A549 (cell line): ENCODE measurements around the gene ANO10. TPM values are rescaled to one million over a fixed set of nuclear protein-coding genes. Genes with fewer than 3 reads are reported as not detected.
"Not testable (repeated sequence)": the region's sequence is repeated elsewhere in the genome, so short reads cannot be mapped to it uniquely, and the experiment has no call there.

Source experiments
- ATAC-seq, 2 experiments: fragments of 200-7000 bp in 1 of 2; fragments of >200 bp in 1 of 2; cut with Nextera tagmentation in 1 of 2; cut with Tn5 transposase in 1 of 2; 3 replicates each; pipeline versions ENCODE4 v1.8.0 to v1.9.1; 2018 to 2020; ENCODE audit warnings: mild to moderate bottlenecking in 1 of 2, moderate library complexity in 1 of 2
- CTCF ChIA-PET: fragments of 300-600 bp; sonication (Branson Sonifier 250); formaldehyde crosslinking; extraction: SDS; loops from one replicate; lab custom pipeline; 2021; ENCODE audit warnings: antibody characterized with exemption, inconsistent platforms; lab: Yijun Ruan, JAX
- POLR2A ChIA-PET: fragments of 350-600 bp; formaldehyde crosslinking; extraction: SDS; loops from one replicate; lab custom pipeline; 2021; ENCODE audit warnings: antibody characterized with exemption, inconsistent platforms; lab: Yijun Ruan, JAX
- DNase-seq, 2 experiments: peaks; one replicate each; pipeline versions ENCODE4 v3.0.0 to v3.0.0-alpha.2; 2011 to 2016; ENCODE audit warnings: low read depth in 1 of 2, low spot score in 1 of 2
- FAIRE-seq: peaks from 2 replicates; lab custom pipeline; 2011; peaks lifted over from hg19 to GRCh38; lab: Jason Lieb, UNC
- H3K27ac ChIP-seq, 2 experiments: fragments of >200 bp; sonication (Bioruptor Twin); formaldehyde crosslinking; 3 replicates each; pipeline ENCODE4 v1.5.1; 2016 to 2017
- H3K4me1 ChIP-seq: fragments of >200 bp; sonication (Bioruptor Twin); formaldehyde crosslinking; 3 replicates; pipeline ENCODE4 v1.6.1; 2016
- H3K4me2 ChIP-seq: fragments of >200 bp; sonication (Bioruptor Twin); formaldehyde crosslinking; 3 replicates; pipeline ENCODE4 v1.6.1; 2016
- H3K4me3 ChIP-seq: fragments of >200 bp; sonication (Bioruptor Twin); formaldehyde crosslinking; 3 replicates; pipeline ENCODE4 v1.5.1; 2016
- H3K9me3 ChIP-seq: fragments of >200 bp; sonication (Bioruptor Twin); formaldehyde crosslinking; 3 replicates; pipeline ENCODE4 v1.6.1; 2016
- BHLHE40 ChIP-seq: IDR thresholded peaks from 2 replicates; pipeline ENCODE4 v1.6.1; 2012; ENCODE audit warnings: low read depth, low read length, inconsistent platforms
- CBX2 ChIP-seq: fragments of 200-600 bp; sonication (generic); IDR thresholded peaks from 2 replicates; pipeline ENCODE4 v1.6.1; 2016; ENCODE audit warnings: low read depth, mild to moderate bottlenecking, borderline replicate concordance
- CEBPB ChIP-seq, 2 experiments: fragments of >200 bp in 1 of 2; sonication (Bioruptor Twin) in 1 of 2; formaldehyde crosslinking in 1 of 2; IDR thresholded peaks; 2 replicates each; pipeline ENCODE4 v1.6.1; 2012 to 2016
- FOSB ChIP-seq: fragments of 250-450 bp; sonication (Bioruptor Pico); IDR thresholded peaks from 2 replicates; pipeline ENCODE4 v1.5.0; 2020; ENCODE audit warnings: mild to moderate bottlenecking, moderate library complexity
- FOSL2 ChIP-seq, 2 experiments: fragments of 450-650 bp in 1 of 2; fragments of >200 bp in 1 of 2; sonication (Bioruptor Twin) in 1 of 2; formaldehyde crosslinking; IDR thresholded peaks; 2 replicates each; pipeline versions ENCODE4 v1.5.0 to v1.6.1; 2016 to 2020; ENCODE audit warnings: mild to moderate bottlenecking in 1 of 2, moderate library complexity in 1 of 2
- GATA3 ChIP-seq: IDR thresholded peaks from 2 replicates; pipeline ENCODE4 v1.6.1; 2012; ENCODE audit warnings: borderline replicate concordance
- HDAC2 ChIP-seq: fragments of 200-600 bp; sonication (generic); IDR thresholded peaks from 2 replicates; pipeline ENCODE4 v1.6.1; 2016
- HOXB5 ChIP-seq: fragments of 250-450 bp; sonication (Bioruptor Pico); IDR thresholded peaks from 2 replicates; pipeline ENCODE4 v1.5.0; 2020; ENCODE audit warnings: mild to moderate bottlenecking, moderate library complexity
- MAX ChIP-seq: IDR thresholded peaks from 2 replicates; pipeline ENCODE4 v1.6.1; 2012
- MAZ ChIP-seq: fragments of 150-350 bp; IDR thresholded peaks from 2 replicates; pipeline ENCODE4 v1.6.1; 2014; ENCODE audit warnings: antibody characterized with exemption, low read depth, low read length, borderline replicate concordance
- RNF2 ChIP-seq: fragments of 200-600 bp; sonication (generic); IDR thresholded peaks from 2 replicates; pipeline ENCODE4 v1.6.1; 2016; ENCODE audit warnings: low read depth, mild to moderate bottlenecking, antibody characterized with exemption, moderate library complexity, borderline replicate concordance
- SMC3 ChIP-seq: fragments of >200 bp; sonication (Bioruptor Twin); formaldehyde crosslinking; IDR thresholded peaks from 3 replicates; pipeline ENCODE4 v1.6.1; 2018; ENCODE audit warnings: inconsistent platforms
- ZC3H11A ChIP-seq: fragments of 450-650 bp; IDR thresholded peaks from 2 replicates; pipeline ENCODE4 v1.6.1; 2014; ENCODE audit warnings: antibody characterized with exemption, mild to moderate bottlenecking
- WGBS: methylation state at CpG from one replicate; pipeline ENCODE4 v1.1.6; 2017; ENCODE audit errors: missing lambda C conversion rate; 5-methylcytosine and 5-hydroxymethylcytosine counted together
- polyA plus RNA-seq, 4 experiments: library from polyadenylated mRNA; depleted of rRNA in 3 of 4; stranded (reverse); fragments of >200 nt; fragmentation: RNase III in 1 of 4; extraction: RNeasy Plus Mini Kit Qiagen cat#74134 plus additional on column Dnase treatment in 1 of 4; gene quantifications; 2 replicates in 3 of 4; 3 replicates in 1 of 4; pipeline ENCODE4 v1.2.3, GENCODE V29; 2011 to 2017
- TF ChIP-seq, protein P1 (sequence below): fragments of 250-450 bp; sonication (Bioruptor Pico); IDR thresholded peaks from 2 replicates; pipeline ENCODE4 v1.5.0; 2021; ENCODE audit warnings: mild to moderate bottlenecking, moderate library complexity, borderline replicate concordance

The ANO10 gene
- polyA plus RNA-seq, 2 of the 4 experiments (the other 2 are of a cell fraction): 20.0 to 22.8 TPM

DNA sequence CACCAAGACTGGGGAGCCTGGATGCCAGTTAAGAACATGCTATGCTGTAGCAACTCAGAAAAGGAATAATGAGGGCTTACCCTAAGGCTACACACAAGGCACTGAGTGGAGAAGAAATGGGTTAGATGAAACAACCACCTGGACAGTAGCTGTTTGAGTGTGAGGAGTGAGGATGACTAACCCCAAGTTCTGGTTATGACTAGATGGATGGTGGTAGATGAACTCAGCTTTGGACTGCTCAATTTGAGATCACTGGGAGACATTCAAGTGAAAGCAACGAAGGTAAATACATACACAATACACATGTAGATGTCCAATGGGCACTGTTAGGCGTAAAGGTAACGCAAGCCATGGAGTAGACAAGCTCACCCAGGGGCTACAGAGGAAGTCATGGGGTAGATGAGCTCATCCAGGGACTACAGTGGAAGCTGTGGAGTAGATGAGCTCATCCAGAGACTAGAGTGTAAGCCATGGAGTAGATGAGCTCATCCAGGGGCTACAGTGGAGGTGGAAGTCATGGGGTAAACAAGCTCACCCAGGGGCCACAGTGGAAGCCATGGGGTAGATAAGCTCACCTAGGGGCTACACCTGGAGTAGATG, 98.3 kb downstream of the ANO10 start (continued):
- no peak for TF ChIP-seq CEBPB (IDR thresholded peaks at IDR 0.05)
- no peak for TF ChIP-seq SMC3
- no peak for TF ChIP-seq HDAC2
- TF ChIP-seq RNF2: no peak
- TF ChIP-seq FOSB (CRISPR knock-in tag): no peak

- TF ChIP-seq MAZ (no peak), FOSL2 (IDR thresholded peaks at IDR 0.05) (no peak), FOSL2 (CRISPR knock-in tag; IDR thresholded peaks at IDR 0.05) (0 out of 2 replicates have a peak, but pooled peaks have one; percentile 18)
- H3K4me1 ChIP-seq: peaks cover 8% of the 10 kb centered on the region; the same call in 1 of the 3 replicates
- ATAC-seq (no peak), FAIRE-seq (no peak), DNase-seq (peak in 1 of 2 experiments; percentile 1)
- H3K4me3 ChIP-seq: no peak overlapping the region
- no peak overlapping the region for H3K27ac ChIP-seq
- H3K9me3 ChIP-seq: no peaks in the 10 kb centered on the region
- no peak overlapping the region; the same call in 2 of the 3 replicates for H3K4me2 ChIP-seq
- ChIA-PET POLR2A (no interaction called here), CTCF (interaction anchor here (0.6 kb wide), 1 partner anchor 97 kb away, joined by 3 read pairs; no protein-coding TSS in a partner anchor)
- 81% methylated on average over 3 of the region's 3 CpGs for WGBS
Measured at GRCh38 chr3:43522727-43523362, 99.0 kb downstream of the ANO10 start.

DNA sequence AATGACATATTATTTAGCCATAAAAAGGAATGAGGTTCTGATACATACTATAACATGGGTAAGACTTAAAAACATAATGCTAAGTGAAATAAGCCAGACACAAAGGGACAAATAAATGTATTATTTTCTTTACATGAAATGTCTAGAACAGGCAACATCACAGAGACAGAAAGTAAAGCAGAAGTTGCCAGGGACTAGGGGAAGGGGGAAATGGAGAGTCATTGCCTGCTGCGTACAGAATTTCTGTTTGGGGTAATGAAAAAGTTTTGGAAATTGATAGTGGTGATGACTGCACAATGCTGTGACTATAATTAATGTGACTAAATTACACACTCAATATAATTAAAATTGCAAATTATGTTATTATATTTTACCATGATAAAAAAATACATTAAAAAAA, 99.9 kb downstream of the ANO10 start:
- H3K27ac ChIP-seq: no peak overlapping the region
- DNase-seq (no peak), FAIRE-seq (no peak), ATAC-seq (no peak)
- H3K4me1 ChIP-seq: peaks cover 8% of the 10 kb centered on the region; the same call in 1 of the 3 replicates
- no peak overlapping the region for H3K4me3 ChIP-seq
- ChIA-PET CTCF (no interaction called here), POLR2A (no interaction called here)
- TF ChIP-seq ZC3H11A: no peak
- no peak for TF ChIP-seq MAX
- no peak for TF ChIP-seq HOXB5
- TF ChIP-seq CBX2: no peak
- TF ChIP-seq GATA3: no peak
- TF ChIP-seq, protein P1, sequence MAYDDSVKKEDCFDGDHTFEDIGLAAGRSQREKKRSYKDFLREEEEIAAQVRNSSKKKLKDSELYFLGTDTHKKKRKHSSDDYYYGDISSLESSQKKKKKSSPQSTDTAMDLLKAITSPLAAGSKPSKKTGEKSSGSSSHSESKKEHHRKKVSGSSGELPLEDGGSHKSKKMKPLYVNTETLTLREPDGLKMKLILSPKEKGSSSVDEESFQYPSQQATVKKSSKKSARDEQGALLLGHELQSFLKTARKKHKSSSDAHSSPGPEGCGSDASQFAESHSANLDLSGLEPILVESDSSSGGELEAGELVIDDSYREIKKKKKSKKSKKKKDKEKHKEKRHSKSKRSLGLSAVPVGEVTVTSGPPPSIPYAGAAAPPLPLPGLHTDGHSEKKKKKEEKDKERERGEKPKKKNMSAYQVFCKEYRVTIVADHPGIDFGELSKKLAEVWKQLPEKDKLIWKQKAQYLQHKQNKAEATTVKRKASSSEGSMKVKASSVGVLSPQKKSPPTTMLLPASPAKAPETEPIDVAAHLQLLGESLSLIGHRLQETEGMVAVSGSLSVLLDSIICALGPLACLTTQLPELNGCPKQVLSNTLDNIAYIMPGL (CRISPR knock-in tag): no peak
- TF ChIP-seq SMC3: no peak
- no peak for TF ChIP-seq BHLHE40
- H3K9me3 ChIP-seq: no peaks in the 10 kb centered on the region
- H3K4me2 ChIP-seq: no peak overlapping the region
- 97% methylated on average over 1 of the region's 1 CpG for WGBS

DNA sequence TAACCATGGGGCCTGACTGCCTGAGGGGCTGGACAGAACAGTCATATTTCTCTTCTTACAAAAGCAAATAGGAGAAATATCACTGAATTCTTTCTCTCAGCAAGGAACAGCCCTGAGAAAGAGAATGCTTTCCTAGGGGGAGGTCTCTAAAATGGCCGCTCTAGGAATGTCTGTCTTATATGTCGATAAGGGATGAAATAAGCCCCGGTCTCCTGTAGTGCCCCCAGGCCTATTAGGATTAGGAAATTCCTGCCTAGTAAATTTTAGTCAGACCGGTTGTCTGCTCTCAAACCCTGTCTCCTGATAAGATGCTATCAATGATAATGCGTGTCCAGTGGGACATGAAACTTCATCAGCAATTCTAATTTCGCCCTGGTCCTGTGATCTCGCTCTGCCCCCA, 103.3 kb downstream of the ANO10 start:
- ATAC-seq, FAIRE-seq, H3K4me1 ChIP-seq, H3K27ac ChIP-seq, H3K4me3 ChIP-seq, CTCF ChIA-PET, H3K9me3 ChIP-seq, H3K4me2 ChIP-seq, POLR2A ChIA-PET, DNase-seq: not testable (repeated sequence)
- 96% methylated on average over 7 of the region's 7 CpGs for WGBS
